ENCODE measurements around the gene RNU11.
"Not testable (repeated sequence)": the region's sequence is repeated elsewhere in the genome, so short reads cannot be mapped to it uniquely, and the experiment has no call there.

Gene RNU11

GRCh38 chr1:28648474-28649198, at the start of gene RNU11:
Gene RNU11 (plus strand): TSS chr1:28648600.
- peak; percentile 94 for DNase-seq

- no peak for DNase-seq
These were observed 46.7 kb upstream of the RNU11 start for GRCh38 chr1:28601696-28602095.

- DNase-seq, result peak; percentile 54
These were observed 45.6 kb upstream of the RNU11 start for GRCh38 chr1:28602536-28603439.

- no peak for DNase-seq
These were observed 44.0 kb upstream of the RNU11 start for GRCh38 chr1:28604411-28604810.

GRCh38 chr1:28604962-28605361, 43.4 kb upstream of the RNU11 start:
- no peak for DNase-seq

GRCh38 chr1:28606771-28607170, 41.6 kb upstream of the RNU11 start:
- no peak for DNase-seq

- DNase-seq, result no peak
These were observed 35.2 kb upstream of the RNU11 start for GRCh38 chr1:28613175-28613574.

- no peak for DNase-seq
These were observed 16.7 kb upstream of the RNU11 start for GRCh38 chr1:28631713-28632112.

GRCh38 chr1:28632560-28632959, 15.8 kb upstream of the RNU11 start:
- DNase-seq, result no peak

- no peak for DNase-seq
These were observed 7.6 kb upstream of the RNU11 start for GRCh38 chr1:28640766-28641165.

GRCh38 chr1:28642056-28642846, 6.1 kb upstream of the RNU11 start:
- DNase-seq, result no peak

- DNase-seq, result peak; percentile 89
These were observed 5.4 kb upstream of the RNU11 start, which contains the start of gene TAF12 for GRCh38 chr1:28642847-28643635. Gene TAF12 (minus strand): TSS chr1:28643067. CDS start chr1:28622081, 20,986 bp downstream.

GRCh38 chr1:28644494-28644893, 3.9 kb upstream of the RNU11 start:
- DNase-seq, result no peak

- not testable (repeated sequence) for DNase-seq
These were observed 3.0 kb upstream of the RNU11 start for GRCh38 chr1:28645406-28645805.

GRCh38 chr1:28646040-28646439, 2.4 kb upstream of the RNU11 start:
- no peak for DNase-seq

GRCh38 chr1:28648008-28648473, 359 bp upstream of the RNU11 start:
- peak; percentile 85 for DNase-seq

- DNase-seq, result not testable (repeated sequence)
These were observed 4.7 kb downstream of the RNU11 start for GRCh38 chr1:28653063-28653462.

GRCh38 chr1:28653870-28654269, 5.5 kb downstream of the RNU11 start:
- peak; percentile 23 for DNase-seq

GRCh38 chr1:28655448-28656311, 7.3 kb downstream of the RNU11 start:
- DNase-seq, result not testable (repeated sequence)

- no peak for DNase-seq
These were observed 7.9 kb downstream of the RNU11 start for GRCh38 chr1:28656335-28656734.

- no peak for DNase-seq
These were observed 15.6 kb downstream of the RNU11 start for GRCh38 chr1:28663871-28664470.

All from NCI-H146 (cell line).